ENCODE results near the gene USP54.
A peak's percentile ranks its signal among the peaks of the same experiment; 100 is the strongest.

Gene USP54

DNA sequence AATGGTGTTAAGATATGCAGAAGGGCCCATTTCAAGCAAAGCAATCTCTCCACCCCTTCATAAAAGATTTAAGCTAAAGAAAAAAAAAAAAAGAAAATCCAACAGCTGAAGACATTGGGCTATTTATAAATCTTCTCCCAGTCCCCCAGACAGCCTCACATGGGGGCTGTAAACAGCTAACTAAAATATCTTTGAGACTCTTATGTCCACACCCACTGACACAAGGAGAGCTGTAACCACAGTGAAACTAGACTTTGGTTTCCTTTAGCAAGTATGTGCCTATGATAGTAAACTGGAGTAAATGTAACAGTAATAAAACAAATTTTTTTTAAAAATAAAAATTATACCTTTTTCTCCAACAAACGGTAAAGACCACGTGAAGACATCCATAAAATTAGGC lies 123.9 kb downstream of the USP54 start:
- TF ChIP-seq ZBTB7A (IDR thresholded peaks at IDR 0.05; ENCODE audit: low read depth) (no peak), FOXM1 (IDR thresholded peaks at IDR 0.05; ENCODE audit: borderline replicate concordance, low read depth) (no peak)

GRCh38 chr10:73465978-73466726 lies 125.0 kb downstream of the USP54 start:
- no peak for TF ChIP-seq NFIC (IDR thresholded peaks at IDR 0.05)
- no peak for TF ChIP-seq TCF12 (IDR thresholded peaks at IDR 0.05; ENCODE audit: low read depth)

GRCh38 chr10:73460897-73461296 lies 130.2 kb downstream of the USP54 start:
- no peak for TF ChIP-seq TEAD4 (IDR thresholded peaks at IDR 0.05)
- TF ChIP-seq, protein P1, sequence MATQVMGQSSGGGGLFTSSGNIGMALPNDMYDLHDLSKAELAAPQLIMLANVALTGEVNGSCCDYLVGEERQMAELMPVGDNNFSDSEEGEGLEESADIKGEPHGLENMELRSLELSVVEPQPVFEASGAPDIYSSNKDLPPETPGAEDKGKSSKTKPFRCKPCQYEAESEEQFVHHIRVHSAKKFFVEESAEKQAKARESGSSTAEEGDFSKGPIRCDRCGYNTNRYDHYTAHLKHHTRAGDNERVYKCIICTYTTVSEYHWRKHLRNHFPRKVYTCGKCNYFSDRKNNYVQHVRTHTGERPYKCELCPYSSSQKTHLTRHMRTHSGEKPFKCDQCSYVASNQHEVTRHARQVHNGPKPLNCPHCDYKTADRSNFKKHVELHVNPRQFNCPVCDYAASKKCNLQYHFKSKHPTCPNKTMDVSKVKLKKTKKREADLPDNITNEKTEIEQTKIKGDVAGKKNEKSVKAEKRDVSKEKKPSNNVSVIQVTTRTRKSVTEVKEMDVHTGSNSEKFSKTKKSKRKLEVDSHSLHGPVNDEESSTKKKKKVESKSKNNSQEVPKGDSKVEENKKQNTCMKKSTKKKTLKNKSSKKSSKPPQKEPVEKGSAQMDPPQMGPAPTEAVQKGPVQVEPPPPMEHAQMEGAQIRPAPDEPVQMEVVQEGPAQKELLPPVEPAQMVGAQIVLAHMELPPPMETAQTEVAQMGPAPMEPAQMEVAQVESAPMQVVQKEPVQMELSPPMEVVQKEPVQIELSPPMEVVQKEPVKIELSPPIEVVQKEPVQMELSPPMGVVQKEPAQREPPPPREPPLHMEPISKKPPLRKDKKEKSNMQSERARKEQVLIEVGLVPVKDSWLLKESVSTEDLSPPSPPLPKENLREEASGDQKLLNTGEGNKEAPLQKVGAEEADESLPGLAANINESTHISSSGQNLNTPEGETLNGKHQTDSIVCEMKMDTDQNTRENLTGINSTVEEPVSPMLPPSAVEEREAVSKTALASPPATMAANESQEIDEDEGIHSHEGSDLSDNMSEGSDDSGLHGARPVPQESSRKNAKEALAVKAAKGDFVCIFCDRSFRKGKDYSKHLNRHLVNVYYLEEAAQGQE (IDR thresholded peaks at IDR 0.05; ENCODE audit: low read depth), result no peak
- no peak for TF ChIP-seq TCF12 (IDR thresholded peaks at IDR 0.05; ENCODE audit: low read depth)
- TF ChIP-seq CEBPB (IDR thresholded peaks at IDR 0.05), result no peak
- TF ChIP-seq ZBTB7A (IDR thresholded peaks at IDR 0.05; ENCODE audit: low read depth), result no peak
- TF ChIP-seq FOXM1 (IDR thresholded peaks at IDR 0.05; ENCODE audit: borderline replicate concordance, low read depth), result no peak
- TF ChIP-seq EGR1 (IDR thresholded peaks at IDR 0.05), result no peak
- TF ChIP-seq USF1 (IDR thresholded peaks at IDR 0.05), result no peak
- TF ChIP-seq EP300 (IDR thresholded peaks at IDR 0.05; ENCODE audit: borderline replicate concordance), result no peak
- TF ChIP-seq RAD21 (IDR thresholded peaks at IDR 0.05; ENCODE audit: low read depth), result no peak
- no peak for TF ChIP-seq MAX (IDR thresholded peaks at IDR 0.05)
- no peak for TF ChIP-seq YY1 (IDR thresholded peaks at IDR 0.05; ENCODE audit: low read depth)

DNA sequence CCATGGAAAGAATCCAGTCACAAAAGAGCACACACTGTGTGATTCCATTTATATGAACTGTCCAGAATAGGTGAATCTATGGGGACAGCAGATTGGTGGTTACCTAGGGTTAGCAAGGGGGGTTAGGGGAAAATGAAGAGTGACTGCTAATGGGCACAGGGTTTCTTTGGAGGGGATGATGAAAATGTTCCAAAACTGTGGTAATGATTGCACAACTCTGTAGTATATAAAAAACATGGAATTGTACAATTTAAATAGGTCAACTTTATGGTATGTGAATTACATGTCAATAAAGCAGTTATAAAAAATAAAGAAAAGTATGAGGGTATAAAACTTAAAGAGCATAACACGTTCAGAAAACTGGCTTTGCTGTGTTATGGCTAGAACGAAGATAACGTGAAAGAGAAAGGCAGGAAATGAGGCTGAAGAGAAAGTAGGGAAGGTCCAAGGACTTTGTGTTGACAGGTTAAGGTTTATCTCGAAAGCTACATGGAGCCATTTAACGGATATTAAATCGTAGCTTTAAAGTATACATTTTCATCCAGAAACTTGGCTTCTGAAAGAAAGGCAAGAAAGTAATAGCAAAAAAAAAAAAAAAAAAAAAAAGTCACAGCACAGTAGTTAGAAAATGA lies 131.3 kb downstream of the USP54 start:
- TF ChIP-seq ZBTB7A (IDR thresholded peaks at IDR 0.05; ENCODE audit: low read depth), result no peak
- peak; percentile 19; the same call in 1 of the 2 replicates for TF ChIP-seq CEBPB (IDR thresholded peaks at IDR 0.05)

GRCh38 chr10:73456187-73456890 lies 134.8 kb downstream of the USP54 start:
- TF ChIP-seq FOXM1 (IDR thresholded peaks at IDR 0.05; ENCODE audit: borderline replicate concordance, low read depth) (no peak), CREB1 (IDR thresholded peaks at IDR 0.05; ENCODE audit: low read depth) (no peak), ZBTB7A (IDR thresholded peaks at IDR 0.05; ENCODE audit: low read depth) (no peak)

GRCh38 chr10:73449113-73449512 lies 142.0 kb downstream of the USP54 start:
- TF ChIP-seq USF1 (IDR thresholded peaks at IDR 0.05) (no peak), CEBPB (IDR thresholded peaks at IDR 0.05) (no peak), YY1 (IDR thresholded peaks at IDR 0.05; ENCODE audit: low read depth) (no peak), EGR1 (IDR thresholded peaks at IDR 0.05) (no peak), NFIC (IDR thresholded peaks at IDR 0.05) (no peak), RAD21 (IDR thresholded peaks at IDR 0.05; ENCODE audit: low read depth) (no peak), EP300 (IDR thresholded peaks at IDR 0.05; ENCODE audit: borderline replicate concordance) (no peak), TEAD4 (IDR thresholded peaks at IDR 0.05) (no peak), MAX (IDR thresholded peaks at IDR 0.05) (no peak), CREB1 (IDR thresholded peaks at IDR 0.05; ENCODE audit: low read depth) (no peak), FOXM1 (IDR thresholded peaks at IDR 0.05; ENCODE audit: borderline replicate concordance, low read depth) (no peak), TAF1 (IDR thresholded peaks at IDR 0.05; ENCODE audit: low read depth) (no peak), ZBTB7A (IDR thresholded peaks at IDR 0.05; ENCODE audit: low read depth) (no peak), TCF12 (IDR thresholded peaks at IDR 0.05; ENCODE audit: low read depth) (no peak)
- TF ChIP-seq, protein P1 (IDR thresholded peaks at IDR 0.05; ENCODE audit: low read depth), result no peak
